HL-60 (cell line): ENCODE measurements around the gene L3MBTL2.

Experiments
- DNase-seq, 2 experiments: peaks; one replicate each; pipeline ENCODE4 v3.0.0-alpha.2; 2010 to 2020; ENCODE audit warnings: low read depth in 1 of 2, low spot score in 1 of 2
- H3K27ac ChIP-seq: fragments of 250-450 bp; sonication (Bioruptor Pico); replicated peaks from 2 replicates; pipeline ENCODE4 v1.5.1; 2020; ENCODE audit warnings: mild to moderate bottlenecking, moderate library complexity
- H3K27me3 ChIP-seq: fragments of 250-450 bp; sonication (Bioruptor Pico); 2 replicates; pipeline ENCODE4 v1.5.1; 2021; ENCODE audit warnings: mild to moderate bottlenecking, moderate library complexity; ENCODE audit not compliant: insufficient read depth, poor library complexity, severe bottlenecking
- H3K4me3 ChIP-seq: replicated peaks from 2 replicates; pipeline ENCODE4 v1.5.1; 2011; ENCODE audit warnings: mild to moderate bottlenecking, control low read depth, low read length; ENCODE audit not compliant: insufficient read depth
- CTCF ChIP-seq: IDR thresholded peaks from one replicate; pipeline ENCODE4 v1.5.1; 2011; ENCODE audit warnings: low read length, control low read depth, inconsistent platforms; ENCODE audit not compliant: insufficient read depth
- GABPA ChIP-seq: IDR thresholded peaks from 2 replicates; pipeline ENCODE4 v1.6.1; 2012; ENCODE audit warnings: low read depth
- POLR2AphosphoS5 ChIP-seq: IDR thresholded peaks from 2 replicates; pipeline ENCODE4 v1.6.1; 2012; ENCODE audit warnings: low read depth
- REST ChIP-seq: IDR thresholded peaks from 2 replicates; pipeline ENCODE4 v1.6.1; 2012; ENCODE audit warnings: low read depth; ENCODE audit not compliant: insufficient replicate concordance
- SPI1 ChIP-seq: IDR thresholded peaks from 2 replicates; pipeline ENCODE4 v1.6.1; 2012; ENCODE audit warnings: low read depth, mild to moderate bottlenecking, borderline replicate concordance

Gene L3MBTL2

GRCh38 chr22:41215409-41215808 lies 10.3 kb downstream of the L3MBTL2 start:
- no peak overlapping the region for H3K27ac ChIP-seq
- DNase-seq, result no peak

GRCh38 chr22:41215926-41216325 lies 10.8 kb downstream of the L3MBTL2 start:
- DNase-seq, result no peak
- H3K27me3 ChIP-seq, result no peaks in the 10 kb centered on the region
- TF ChIP-seq REST (no peak), CTCF (no peak), GABPA (no peak), POLR2AphosphoS5 (no peak), SPI1 (no peak)
- no peak overlapping the region for H3K4me3 ChIP-seq
- H3K27ac ChIP-seq, result no peak overlapping the region

More at GRCh38 chr22:41215409-41215808, 10.3 kb downstream of the L3MBTL2 start:
- no peak overlapping the region for H3K4me3 ChIP-seq
- H3K27me3 ChIP-seq, result no peaks in the 10 kb centered on the region
- TF ChIP-seq SPI1 (no peak), POLR2AphosphoS5 (no peak), GABPA (no peak), CTCF (no peak), REST (no peak)

- Histone ChIP-seq H3K27ac (peak overlapping the region; percentile 47), H3K4me3 (no peak overlapping the region), H3K27me3 (no peaks in the 10 kb centered on the region)
- no peak for DNase-seq
- TF ChIP-seq SPI1, result no peak
- TF ChIP-seq GABPA, result no peak
- TF ChIP-seq CTCF, result no peak
- TF ChIP-seq POLR2AphosphoS5, result no peak
- no peak for TF ChIP-seq REST
Observed at GRCh38 chr22:41216984-41217383, 11.9 kb downstream of the L3MBTL2 start.
